HepG2 (cell line): ENCODE results near the gene RHBDD1. TPM values are rescaled to one million over a fixed set of nuclear protein-coding genes. Genes with fewer than 3 reads are reported as not detected.

Experiments used
- KMT2A ChIP-seq: sonication (generic); formaldehyde crosslinking; IDR thresholded peaks from 2 replicates; pipeline ENCODE4 v1.4.0; 2020; ENCODE audit warnings: missing genetic modification reagents
- NR2F6 ChIP-seq, 2 experiments: IDR thresholded peaks; 2 replicates each; pipeline ENCODE4 v1.6.1; 2016; ENCODE audit warnings: antibody characterized with exemption in 1 of 2, mild to moderate bottlenecking in 1 of 2
- RBAK ChIP-seq: sonication (generic); formaldehyde crosslinking; IDR thresholded peaks from 2 replicates; pipeline ENCODE4 v1.5.1; 2020; ENCODE audit warnings: mild to moderate bottlenecking, missing genetic modification reagents
- SIX1 ChIP-seq: sonication (generic); formaldehyde crosslinking; IDR thresholded peaks from 2 replicates; pipeline ENCODE4 v1.4.0; 2020; ENCODE audit warnings: missing genetic modification reagents, borderline replicate concordance
- TBL1XR1 ChIP-seq: fragments of 150-350 bp; IDR thresholded peaks from 2 replicates; pipeline ENCODE4 v1.6.1; 2014; ENCODE audit warnings: borderline replicate concordance, low read length; ENCODE audit not compliant: partially characterized antibody
- TBX2 ChIP-seq: sonication (generic); formaldehyde crosslinking; IDR thresholded peaks from 2 replicates; pipeline ENCODE4 v1.5.0; 2020; ENCODE audit warnings: missing genetic modification reagents, mild to moderate bottlenecking, borderline replicate concordance
- ZNF24 ChIP-seq: fragments of 450-650 bp; IDR thresholded peaks from 2 replicates; pipeline ENCODE4 v1.6.1; 2017; ENCODE audit warnings: antibody characterized with exemption, mild to moderate bottlenecking
- ZNF451 ChIP-seq: sonication (generic); formaldehyde crosslinking; IDR thresholded peaks from 2 replicates; pipeline ENCODE4 v1.5.0; 2020; ENCODE audit warnings: mild to moderate bottlenecking, missing genetic modification reagents
- ZNF563 ChIP-seq: sonication (generic); formaldehyde crosslinking; IDR thresholded peaks from 2 replicates; pipeline ENCODE4 v1.8.0; 2022; ENCODE audit warnings: mild to moderate bottlenecking, moderate library complexity, missing genetic modification reagents
- ZNF7 ChIP-seq: IDR thresholded peaks from 2 replicates; pipeline ENCODE4 v1.6.1; 2016; ENCODE audit warnings: missing biosample characterization, missing genetic modification reagents
- ZSCAN12 ChIP-seq: sonication (generic); formaldehyde crosslinking; IDR thresholded peaks from 2 replicates; pipeline ENCODE4 v1.9.0; 2021; ENCODE audit warnings: mild to moderate bottlenecking, missing genetic modification reagents
- polyA plus RNA-seq, 8 experiments: library from polyadenylated mRNA; depleted of rRNA in 3 of 8; stranded (reverse) in 7 of 8; unstranded in 1 of 8; fragments of >200 nt; fragmentation: Illumina TruSeq in 4 of 8; extraction: Trizol in 4 of 8; gene quantifications; 2 replicates each; pipeline versions ENCODE4 v1.2.1 to v1.2.3, GENCODE V29; 2011 to 2016; ENCODE audit warnings: low read depth in 4 of 8, missing spikeins in 1 of 8, mixed read lengths in 1 of 8; ENCODE audit not compliant: insufficient read depth in 1 of 8
- total RNA-seq, 5 experiments: library from RNA; depleted of rRNA; stranded (reverse); fragments of >200 nt; fragmentation: Illumina TruSeq; extraction: Trizol; gene quantifications; 2 replicates each; pipeline ENCODE4 v1.2.3, GENCODE V29; 2016; ENCODE audit warnings: low read depth in 1 of 5
- TF ChIP-seq, protein P1 (sequence below): sonication (generic); formaldehyde crosslinking; IDR thresholded peaks from 2 replicates; pipeline ENCODE4 v1.4.0; 2020; ENCODE audit warnings: missing genetic modification reagents, borderline replicate concordance
- TF ChIP-seq, protein P2 (sequence below): sonication (generic); formaldehyde crosslinking; IDR thresholded peaks from 2 replicates; pipeline ENCODE4 v1.9.0; 2021; ENCODE audit warnings: missing genetic modification reagents, borderline replicate concordance
- TF ChIP-seq, protein P3 (sequence below): sonication (generic); formaldehyde crosslinking; IDR thresholded peaks from 2 replicates; pipeline ENCODE4 v1.5.0; 2020; ENCODE audit warnings: mild to moderate bottlenecking, missing genetic modification reagents

RHBDD1 gene
- total and polyA plus RNA-seq, 2 of the 13 experiments (the other 11 are each of a cell fraction or from before 2014, with no cell fraction given), result 8.2 to 9.5 TPM

- TF ChIP-seq, protein P1, sequence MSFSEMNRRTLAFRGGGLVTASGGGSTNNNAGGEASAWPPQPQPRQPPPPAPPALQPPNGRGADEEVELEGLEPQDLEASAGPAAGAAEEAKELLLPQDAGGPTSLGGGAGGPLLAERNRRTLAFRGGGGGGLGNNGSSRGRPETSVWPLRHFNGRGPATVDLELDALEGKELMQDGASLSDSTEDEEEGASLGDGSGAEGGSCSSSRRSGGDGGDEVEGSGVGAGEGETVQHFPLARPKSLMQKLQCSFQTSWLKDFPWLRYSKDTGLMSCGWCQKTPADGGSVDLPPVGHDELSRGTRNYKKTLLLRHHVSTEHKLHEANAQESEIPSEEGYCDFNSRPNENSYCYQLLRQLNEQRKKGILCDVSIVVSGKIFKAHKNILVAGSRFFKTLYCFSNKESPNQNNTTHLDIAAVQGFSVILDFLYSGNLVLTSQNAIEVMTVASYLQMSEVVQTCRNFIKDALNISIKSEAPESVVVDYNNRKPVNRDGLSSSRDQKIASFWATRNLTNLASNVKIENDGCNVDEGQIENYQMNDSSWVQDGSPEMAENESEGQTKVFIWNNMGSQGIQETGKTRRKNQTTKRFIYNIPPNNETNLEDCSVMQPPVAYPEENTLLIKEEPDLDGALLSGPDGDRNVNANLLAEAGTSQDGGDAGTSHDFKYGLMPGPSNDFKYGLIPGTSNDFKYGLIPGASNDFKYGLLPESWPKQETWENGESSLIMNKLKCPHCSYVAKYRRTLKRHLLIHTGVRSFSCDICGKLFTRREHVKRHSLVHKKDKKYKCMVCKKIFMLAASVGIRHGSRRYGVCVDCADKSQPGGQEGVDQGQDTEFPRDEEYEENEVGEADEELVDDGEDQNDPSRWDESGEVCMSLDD (CRISPR knock-in tag), result peak; percentile 93
- TF ChIP-seq SIX1 (CRISPR knock-in tag), result peak; percentile 90
- TF ChIP-seq ZSCAN12 (CRISPR knock-in tag), result no peak
- peak; percentile 39; the same call in 1 of the 2 replicates for TF ChIP-seq KMT2A
- TF ChIP-seq ZNF24, result peak; percentile 61; the same call in 1 of the 2 replicates
- no peak for TF ChIP-seq ZNF7 (CRISPR knock-in tag)
- TF ChIP-seq TBX2 (CRISPR knock-in tag), result peak; percentile 100
- TF ChIP-seq, protein P2, sequence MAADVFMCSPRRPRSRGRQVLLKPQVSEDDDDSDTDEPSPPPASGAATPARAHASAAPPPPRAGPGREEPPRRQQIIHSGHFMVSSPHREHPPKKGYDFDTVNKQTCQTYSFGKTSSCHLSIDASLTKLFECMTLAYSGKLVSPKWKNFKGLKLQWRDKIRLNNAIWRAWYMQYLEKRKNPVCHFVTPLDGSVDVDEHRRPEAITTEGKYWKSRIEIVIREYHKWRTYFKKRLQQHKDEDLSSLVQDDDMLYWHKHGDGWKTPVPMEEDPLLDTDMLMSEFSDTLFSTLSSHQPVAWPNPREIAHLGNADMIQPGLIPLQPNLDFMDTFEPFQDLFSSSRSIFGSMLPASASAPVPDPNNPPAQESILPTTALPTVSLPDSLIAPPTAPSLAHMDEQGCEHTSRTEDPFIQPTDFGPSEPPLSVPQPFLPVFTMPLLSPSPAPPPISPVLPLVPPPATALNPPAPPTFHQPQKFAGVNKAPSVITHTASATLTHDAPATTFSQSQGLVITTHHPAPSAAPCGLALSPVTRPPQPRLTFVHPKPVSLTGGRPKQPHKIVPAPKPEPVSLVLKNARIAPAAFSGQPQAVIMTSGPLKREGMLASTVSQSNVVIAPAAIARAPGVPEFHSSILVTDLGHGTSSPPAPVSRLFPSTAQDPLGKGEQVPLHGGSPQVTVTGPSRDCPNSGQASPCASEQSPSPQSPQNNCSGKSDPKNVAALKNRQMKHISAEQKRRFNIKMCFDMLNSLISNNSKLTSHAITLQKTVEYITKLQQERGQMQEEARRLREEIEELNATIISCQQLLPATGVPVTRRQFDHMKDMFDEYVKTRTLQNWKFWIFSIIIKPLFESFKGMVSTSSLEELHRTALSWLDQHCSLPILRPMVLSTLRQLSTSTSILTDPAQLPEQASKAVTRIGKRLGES (CRISPR knock-in tag), result no peak
- TF ChIP-seq ZNF563 (CRISPR knock-in tag), result peak; percentile 79
- no peak for TF ChIP-seq ZNF451 (CRISPR knock-in tag)
- peak; percentile 89 for TF ChIP-seq RBAK
- peak; percentile 96 for TF ChIP-seq TBL1XR1
- peak; percentile 99 for TF ChIP-seq NR2F6 (IDR thresholded peaks at IDR 0.05)
- TF ChIP-seq NR2F6 (CRISPR knock-in tag; IDR thresholded peaks at IDR 0.05), result peak; percentile 98
- TF ChIP-seq, protein P3, sequence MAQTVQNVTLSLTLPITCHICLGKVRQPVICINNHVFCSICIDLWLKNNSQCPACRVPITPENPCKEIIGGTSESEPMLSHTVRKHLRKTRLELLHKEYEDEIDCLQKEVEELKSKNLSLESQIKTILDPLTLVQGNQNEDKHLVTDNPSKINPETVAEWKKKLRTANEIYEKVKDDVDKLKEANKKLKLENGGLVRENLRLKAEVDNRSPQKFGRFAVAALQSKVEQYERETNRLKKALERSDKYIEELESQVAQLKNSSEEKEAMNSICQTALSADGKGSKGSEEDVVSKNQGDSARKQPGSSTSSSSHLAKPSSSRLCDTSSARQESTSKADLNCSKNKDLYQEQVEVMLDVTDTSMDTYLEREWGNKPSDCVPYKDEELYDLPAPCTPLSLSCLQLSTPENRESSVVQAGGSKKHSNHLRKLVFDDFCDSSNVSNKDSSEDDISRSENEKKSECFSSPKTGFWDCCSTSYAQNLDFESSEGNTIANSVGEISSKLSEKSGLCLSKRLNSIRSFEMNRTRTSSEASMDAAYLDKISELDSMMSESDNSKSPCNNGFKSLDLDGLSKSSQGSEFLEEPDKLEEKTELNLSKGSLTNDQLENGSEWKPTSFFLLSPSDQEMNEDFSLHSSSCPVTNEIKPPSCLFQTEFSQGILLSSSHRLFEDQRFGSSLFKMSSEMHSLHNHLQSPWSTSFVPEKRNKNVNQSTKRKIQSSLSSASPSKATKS (CRISPR knock-in tag), result no peak
These were observed 35.6 kb upstream of the RHBDD1 start (continued) for GRCh38 chr2:226799976-226800940.
